Endothelial cell of hepatic sinusoid (primary cell): ENCODE data around the gene TTC28.
"Not testable (repeated sequence)": the region's sequence is repeated elsewhere in the genome, so short reads cannot be mapped to it uniquely, and the experiment has no call there.

Experiments
- in situ Hi-C: cut with HindIII; loops from 2 replicates; pipeline ENCODE4 v1.10.0; 2017; ENCODE audit warnings: low sequenced_read_pairs

TTC28 gene

DNA sequence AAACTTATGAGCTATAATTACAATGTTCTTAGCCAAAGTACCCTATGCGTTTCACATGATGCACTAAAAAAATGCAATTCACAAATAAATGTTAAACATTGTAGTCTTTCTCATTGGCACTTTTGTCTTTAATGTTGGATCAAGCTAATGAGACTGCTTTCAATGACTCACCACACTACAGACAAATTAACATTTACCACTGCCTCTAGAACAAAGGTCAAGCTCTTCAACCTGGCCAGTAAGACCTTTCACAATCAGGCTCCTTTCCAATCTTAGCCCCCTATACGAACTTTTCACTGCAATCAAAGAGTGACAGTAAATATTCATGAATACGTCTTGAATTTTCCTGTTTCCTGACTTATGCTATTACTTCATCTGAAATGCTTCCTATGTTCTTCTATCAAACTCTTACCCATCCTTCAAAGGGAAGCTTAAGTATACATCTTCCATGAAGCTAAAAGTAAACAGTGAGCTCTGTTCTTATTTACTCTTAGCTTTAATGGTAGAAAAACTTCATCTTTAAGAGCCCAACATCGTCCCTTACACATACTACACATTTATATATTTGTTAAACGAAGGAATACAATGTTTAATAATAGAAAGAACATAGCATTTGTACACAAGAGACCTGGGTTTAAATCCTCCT is 433.9 kb downstream of the TTC28 start:
- in situ Hi-C loops, result no loop called here

DNA sequence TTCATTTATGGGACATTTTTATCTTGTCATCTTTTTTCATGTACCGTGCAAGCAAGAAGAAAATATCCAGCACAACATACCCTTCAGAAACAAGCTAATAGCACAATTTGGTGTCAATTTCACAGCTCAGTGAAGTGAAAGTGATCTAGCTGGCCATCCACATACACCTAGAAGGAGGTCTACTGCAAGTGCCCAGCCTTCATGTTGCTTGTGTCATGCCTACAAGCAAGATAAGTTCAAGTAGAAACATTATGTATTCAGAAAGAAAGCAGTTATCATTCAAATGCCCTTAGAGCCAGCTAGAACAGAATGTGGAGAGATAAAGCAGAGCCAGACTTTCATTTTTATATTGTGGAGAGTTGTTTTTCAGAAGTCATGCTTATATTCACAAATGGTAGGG is 434.9 kb downstream of the TTC28 start:
- in situ Hi-C loops, result no loop called here

DNA sequence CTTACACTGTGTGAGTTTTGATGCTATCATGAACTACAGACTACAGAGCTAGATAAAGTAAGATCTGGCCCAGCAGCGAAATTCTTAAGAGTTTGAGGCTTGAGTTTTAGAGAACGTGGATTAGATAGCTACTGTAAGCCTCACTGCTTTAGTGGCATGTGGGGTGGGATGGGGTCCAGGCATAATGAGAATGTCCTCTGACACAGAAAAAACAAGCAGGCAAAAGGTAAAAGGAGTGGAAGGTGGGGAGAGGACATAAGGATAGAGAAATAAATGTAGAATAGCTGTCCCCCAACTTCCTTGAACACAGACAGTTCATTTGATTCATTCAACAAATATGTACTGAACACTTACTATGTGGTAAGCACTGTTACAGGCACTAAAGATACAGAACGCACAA is 436.1 kb downstream of the TTC28 start:
- in situ Hi-C loops, result no loop called here

DNA sequence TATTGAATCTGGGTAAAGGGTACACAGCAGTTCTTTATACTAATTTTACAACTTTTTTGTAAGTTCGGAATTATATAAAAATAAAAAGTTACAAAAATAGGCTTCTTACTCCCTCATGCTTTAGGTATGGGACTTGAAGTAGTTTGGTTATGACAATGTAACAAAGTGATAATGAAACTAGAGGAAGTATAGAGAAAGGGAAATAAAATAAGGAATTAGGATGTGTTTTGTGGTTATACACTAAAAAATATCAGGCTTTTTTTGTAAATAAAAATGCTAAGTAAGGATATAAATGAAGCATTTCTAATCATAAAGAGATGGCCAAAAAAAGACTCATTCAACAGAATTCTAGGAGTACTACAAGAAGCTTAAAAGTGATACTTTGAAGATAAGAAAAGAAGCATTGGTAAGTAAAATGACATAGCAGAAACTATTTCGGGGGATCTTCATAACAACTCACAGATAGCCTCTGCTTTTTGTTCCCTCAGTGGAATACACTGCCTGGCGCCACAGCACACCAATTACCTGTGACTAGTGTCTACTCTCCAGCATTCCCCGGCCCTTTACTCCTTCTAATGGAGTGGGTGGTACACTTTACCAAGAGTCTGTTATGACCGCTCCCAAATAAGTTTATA is 437.9 kb downstream of the TTC28 start:
- in situ Hi-C loops, result no loop called here

DNA sequence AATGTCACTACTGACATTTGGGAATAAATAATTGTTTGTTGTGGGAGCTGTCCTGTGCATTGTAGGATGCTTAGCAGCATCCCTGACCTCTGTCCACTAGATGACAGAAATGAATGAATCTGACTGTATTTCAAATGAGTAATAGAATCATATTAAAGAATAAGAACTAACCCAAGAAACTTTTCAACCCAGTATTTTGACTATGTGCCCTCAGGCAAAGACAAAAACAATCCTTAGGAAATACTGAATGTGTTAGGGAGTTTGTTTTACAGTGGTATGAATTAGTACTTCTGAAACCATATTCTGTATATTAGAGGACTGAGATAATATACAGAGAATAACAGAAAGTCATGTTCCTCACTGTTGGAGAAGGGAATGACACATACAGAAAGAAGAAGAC is 439.7 kb downstream of the TTC28 start:
- in situ Hi-C loops, result no loop called here

DNA sequence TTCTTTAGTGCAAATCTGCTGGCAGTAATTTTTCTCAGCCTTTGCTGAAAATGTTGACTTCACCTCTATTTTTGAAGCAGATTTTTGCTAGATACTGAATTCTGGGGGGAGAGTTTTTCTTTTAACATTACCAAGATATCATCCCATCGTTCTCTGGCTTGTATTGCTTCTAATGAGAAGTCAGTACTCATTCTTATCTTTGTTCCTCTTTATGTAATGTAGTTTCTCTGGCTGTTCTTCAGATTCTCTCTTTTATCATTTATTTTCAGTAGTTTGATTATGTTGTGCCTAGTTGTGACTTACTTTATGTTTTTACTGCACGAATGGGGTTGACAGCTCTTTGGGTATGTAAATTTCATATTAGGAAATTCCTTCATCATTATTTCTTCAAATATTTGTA is 441.9 kb downstream of the TTC28 start:
- in situ Hi-C loops, result no loop called here

DNA sequence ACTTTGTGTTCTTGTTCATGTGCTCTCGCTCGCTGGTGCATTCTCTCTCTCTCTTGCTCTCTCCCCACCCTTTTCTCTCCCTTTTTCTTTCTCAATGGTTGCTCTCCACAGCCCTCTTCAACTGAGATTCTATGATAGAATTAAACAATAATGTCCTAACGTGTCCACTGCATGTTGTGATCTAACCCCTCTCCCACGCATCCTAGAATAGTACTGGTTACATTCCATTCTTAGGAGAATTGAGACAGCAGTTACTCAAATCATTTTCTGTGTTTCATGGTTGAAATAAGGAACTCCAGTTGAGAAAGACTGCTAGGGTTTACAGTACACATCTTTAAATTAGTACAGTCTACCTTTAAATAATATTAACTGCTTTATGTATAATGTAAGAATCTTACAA is 442.5 kb downstream of the TTC28 start:
- in situ Hi-C loops, result no loop called here

DNA sequence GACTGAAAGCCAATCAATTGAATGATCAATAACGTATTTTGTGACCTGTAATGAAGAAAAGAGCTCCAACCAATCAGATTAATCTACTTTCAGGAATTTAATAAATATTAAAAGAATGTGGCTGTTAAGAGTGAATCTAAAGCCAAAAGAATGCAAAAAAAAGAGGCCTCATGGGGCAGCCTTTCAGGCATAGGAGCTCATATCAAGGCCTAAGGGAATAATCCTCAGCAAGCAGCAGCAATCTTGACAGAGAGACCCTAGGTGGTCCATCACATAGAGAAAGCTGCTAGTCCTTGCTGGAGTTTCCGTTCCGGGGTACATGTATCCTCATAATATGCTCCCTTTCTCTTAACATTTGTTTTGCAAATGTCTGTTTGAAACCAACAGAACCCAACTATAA is 447.4 kb downstream of the TTC28 start:
- in situ Hi-C loops, result no loop called here

DNA sequence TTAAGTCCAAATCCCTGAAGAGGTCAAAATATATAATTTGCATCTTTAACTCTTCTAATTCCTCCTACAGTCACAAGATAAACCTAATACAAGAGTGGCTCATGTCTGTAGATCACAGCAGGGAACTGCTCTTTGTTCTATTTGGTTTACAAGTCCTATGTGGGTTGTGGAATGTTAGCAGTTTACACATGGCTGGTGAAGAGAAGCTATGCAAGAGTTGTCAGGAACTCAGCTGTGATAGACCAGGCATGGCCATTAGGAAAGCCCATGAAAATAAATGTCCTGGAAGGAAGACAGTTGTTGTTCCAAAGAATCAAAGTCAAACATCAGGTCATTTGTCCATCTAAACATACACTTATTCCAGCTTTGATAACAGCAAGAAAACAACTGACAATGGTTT is 448.2 kb downstream of the TTC28 start:
- in situ Hi-C loops, result no loop called here

DNA sequence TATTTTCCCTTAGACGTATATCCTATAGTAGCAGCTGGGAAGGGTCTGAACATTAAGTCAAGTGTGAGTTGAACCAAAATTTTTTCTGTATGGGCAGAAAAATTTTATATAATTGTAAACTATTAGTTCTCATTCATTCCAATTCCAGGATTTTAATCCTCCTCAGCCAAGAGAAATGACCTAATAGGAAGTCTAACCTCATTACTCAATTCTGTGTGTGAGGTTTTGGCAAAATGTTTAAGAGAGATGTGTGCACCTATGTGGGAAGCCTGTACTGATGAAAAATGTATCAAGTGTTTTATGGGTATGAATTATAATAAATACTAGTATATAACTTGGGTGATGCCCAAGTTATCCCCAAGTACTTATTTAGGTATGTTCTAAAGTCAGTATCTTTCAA is 449.0 kb downstream of the TTC28 start:
- in situ Hi-C loops, result no loop called here

DNA sequence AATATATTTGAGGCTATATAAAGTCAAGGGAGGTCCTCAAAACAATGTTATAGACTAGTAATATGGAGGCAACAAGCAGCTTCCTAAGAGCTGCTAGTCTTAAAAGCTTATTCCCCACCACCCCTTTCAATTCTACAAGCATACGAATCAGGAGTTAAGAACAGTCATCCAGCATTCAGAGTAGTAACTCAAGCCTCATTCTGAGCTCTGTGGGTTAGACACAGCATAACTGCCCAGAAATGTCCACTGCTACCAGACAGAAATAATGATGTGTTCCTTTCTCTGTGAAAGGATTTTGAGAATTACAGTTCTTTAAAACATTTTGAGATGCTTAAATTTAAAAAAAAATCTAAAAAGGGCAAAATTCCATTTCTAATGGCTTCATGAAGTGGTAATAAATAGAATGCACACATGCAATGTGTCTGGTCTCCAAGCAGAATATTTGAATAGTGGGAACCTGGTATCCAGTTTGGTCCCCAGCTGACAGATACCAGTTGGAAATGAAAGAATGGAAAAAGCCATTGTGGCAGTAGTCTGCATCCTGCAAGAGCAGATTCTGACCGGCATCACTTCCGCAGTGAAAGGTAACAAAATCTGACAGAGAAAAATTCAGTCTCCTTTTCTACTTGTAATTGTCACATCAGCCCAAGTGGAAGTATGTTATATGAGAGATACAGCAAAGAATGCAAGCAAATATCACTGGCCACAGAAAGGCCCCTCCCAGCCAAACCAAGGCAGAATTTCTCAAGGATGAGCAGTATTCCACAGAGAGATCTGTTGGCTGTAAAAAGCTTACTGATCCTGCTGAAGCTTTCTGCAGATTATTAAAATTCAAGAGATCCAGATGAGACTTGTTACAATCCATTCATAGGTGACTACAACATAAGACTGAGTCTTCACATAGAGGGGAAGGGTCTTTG is 449.8 kb downstream of the TTC28 start:
- in situ Hi-C loops, result no loop called here

DNA sequence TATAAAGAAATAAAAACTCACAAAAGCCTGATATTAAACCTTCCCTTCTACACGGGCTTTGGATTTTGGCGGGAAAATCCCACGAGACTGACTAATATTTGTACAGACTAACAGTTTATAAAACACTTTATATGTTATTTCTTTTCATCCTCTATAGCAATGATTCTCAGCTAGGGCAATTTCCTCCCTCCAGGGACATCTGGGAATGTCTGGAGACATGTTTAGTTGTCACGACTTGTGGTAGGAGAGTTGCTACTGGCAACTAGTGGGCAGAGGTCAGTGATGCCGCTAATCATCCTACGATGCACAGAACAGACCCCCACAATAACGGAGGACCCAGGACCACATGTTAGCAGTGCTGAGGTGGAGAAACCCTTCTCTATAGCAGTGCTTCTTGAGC is 455.8 kb downstream of the TTC28 start:
- in situ Hi-C loops, result no loop called here

DNA sequence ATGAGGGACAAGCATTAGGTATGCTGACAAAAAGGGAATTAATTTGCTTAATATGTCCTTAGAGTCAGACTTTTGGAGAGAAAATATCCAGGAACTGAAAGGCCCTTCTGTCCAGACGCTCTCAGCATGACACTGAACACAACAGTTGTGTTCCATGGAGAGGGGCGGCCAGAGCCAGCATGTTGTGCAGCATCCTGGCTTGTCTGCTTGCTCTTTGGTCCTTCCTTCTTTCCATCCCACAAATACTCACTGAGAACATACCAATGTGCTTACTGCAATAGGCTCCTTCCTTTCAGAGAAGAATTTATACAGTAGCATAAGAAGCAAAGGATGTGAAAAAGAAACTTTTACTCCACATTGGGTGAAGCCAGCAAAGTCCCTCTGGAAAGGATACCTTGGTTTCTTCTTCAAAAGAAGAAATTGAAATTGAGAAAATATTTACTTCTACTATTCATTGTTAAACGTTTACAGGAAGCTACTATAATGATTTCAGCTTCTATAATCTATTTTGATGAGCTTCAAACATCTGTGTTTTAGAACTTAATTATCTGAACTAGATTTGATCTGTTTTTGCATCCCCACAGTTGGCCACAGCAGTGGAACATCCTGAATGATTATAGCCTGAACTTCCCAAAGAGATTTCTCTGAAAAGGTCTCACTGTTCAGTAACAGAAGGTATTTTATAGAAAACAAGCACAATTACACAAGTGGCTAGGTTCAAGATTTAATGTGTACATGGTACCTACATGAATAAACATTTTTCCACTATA is 456.5 kb downstream of the TTC28 start:
- in situ Hi-C loops, result no loop called here

DNA sequence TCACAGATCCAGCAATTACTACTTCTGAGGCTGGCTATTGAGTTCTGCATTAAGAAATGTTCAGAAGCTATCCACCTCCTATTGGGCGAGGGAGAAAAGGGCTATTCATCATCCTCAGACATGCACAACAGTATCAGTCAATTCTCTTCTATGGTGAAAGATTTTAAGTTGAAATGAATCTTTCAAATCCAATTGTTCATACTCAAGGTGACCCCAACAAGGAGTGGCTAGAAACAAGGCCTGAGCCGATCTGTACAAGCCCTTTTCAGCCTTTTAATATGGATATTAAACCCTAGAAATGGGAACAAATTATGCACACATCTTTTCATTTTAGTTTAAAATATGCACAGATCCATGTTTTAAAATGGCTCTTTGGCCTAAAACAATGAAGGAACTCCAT is 457.1 kb downstream of the TTC28 start:
- in situ Hi-C loops, result no loop called here

DNA sequence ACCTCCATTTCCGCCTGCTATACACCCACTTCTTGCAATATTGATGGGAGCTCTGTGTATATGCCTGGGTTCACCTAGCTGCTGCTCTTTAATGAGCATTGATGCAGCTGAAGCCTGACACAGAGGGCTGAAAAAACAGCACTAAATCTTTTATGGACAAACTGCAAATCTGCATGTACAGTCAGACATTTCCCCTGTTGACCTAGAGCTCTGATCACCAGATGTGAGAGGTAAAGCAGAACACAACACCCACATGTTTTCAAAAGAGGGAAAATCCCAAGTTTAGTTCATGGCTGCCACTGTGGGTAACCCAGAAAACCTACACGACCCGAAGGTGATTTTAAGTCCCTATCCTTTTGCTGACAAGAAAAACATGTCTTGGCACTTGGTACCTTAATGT is 457.6 kb downstream of the TTC28 start:
- in situ Hi-C loops, result no loop called here

DNA sequence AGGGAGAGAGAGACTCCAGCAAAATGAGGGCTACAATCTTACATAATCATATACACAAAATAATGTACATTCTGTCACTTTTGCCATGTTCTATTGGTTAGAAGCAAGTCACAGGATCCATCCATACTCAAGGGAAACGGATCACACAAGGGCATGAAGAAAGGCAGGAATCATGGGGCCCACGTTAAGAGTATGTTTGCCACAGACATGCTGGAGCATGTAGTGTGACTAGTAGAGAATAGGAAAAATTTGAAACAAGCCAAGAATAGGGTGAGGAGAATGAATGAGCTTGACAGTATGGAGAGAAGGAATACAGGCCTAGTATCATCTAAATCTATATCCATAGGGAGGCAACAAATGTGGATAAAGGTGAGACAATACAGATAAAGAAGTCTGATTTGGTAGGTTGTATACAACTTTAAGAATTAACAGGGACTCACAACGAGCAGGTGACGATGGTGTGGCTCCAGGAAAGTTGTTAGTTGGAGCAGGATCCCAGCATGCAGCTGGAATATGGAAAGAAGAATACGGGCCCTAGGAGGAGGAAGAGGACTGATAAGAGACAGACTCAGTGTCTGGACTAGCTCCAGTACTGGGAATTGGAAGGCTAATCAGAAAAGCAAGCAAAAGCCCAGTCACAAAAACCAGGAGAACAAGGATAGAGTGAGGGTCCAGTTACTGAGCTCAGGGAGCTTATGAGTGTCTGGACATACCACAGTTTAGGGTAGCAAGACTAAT is 458.8 kb downstream of the TTC28 start:
- in situ Hi-C loops, result no loop called here

DNA sequence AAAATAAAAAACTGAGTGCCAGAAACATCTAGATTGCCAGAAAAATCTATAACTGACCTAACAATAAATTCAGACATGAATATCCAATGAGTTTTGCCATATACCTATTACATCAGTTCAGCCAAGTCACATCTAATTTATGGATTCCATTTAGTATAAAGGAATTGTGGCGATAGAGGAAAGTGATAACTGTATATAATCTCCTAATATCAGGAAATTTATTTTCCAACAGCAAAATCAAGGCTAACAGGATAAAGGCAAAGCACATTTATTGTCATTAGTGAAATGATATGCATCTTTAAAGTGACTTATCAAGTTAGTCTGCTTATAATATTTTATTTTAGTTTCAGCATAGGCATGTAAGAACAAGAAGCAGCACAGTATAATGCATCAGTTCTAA is 462.4 kb downstream of the TTC28 start:
- in situ Hi-C loops, result no loop called here

DNA sequence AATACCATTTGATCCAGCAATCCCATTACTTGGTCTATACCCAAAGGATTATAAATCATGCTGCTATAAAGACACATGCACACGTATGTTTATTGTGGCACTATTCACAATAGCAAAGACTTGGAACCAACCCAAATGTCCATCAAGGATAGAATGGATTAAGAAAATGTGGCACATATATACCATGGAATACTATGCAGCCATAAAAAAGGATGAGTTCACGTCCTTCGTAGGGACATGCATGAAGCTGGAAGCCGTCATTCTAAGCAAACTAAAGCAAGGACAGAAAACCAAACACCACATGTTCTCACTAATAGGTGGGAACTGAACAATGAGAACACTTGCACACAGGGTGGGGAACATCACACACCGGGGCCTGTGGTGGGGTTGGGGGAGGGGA is 464.9 kb downstream of the TTC28 start:
- in situ Hi-C loops, result not testable (repeated sequence)

DNA sequence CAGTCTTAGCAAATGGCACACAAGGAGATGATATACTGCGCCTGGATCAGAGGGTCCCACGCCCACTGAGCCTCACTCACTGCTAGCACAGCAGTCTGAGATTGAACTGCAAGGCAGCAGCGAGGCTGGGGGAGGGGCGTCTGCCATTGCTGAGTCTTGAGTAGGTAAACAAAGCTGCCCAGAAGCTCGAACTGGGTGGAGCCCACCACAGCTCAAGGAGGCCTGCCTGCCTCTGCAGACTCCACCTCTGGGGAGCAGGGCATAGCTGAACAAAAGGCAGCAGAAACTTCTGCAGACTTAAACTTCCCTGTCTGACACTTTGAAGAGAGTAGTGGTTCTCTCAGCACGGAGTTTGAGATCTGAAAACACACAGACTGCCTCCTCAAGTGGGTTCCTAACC is 470.2 kb downstream of the TTC28 start:
- in situ Hi-C loops, result not testable (repeated sequence)

DNA sequence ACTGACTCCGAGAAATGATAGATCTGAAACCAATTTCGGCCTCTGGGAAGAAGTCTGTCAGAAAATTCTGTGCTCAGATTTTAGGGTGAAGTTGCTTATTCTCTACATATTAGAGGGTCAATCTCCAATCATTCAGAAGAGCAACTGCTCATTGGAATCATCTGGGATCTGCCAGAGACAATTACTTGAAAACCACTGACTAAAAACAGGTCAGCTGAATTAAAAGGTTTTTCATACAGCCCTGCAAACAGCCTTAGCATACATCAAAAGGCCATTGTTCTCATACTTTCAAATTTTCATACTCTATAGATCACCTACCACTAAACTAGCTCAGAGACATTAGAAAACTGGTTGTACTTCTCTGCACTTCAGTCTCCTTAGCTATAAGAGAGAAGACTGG is 470.9 kb downstream of the TTC28 start:
- in situ Hi-C loops, result no loop called here

DNA sequence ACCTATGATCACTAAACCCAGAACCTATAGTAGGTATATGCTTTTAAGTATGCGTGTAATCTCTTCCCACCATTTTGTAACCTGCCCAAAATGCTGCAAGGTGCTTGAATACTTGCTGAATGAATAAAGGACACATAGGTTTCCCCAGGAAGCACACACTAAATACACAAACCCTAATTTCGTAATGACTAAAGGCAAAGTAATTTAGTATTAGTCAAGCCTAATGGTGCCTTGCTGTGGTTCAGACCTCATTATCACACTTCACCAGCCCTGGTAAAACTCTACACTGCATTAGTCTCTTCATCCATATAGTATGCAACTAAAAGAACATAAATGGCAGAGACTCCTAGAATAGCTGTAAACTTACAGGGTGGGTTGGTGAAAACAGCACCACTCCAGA is 471.6 kb downstream of the TTC28 start:
- in situ Hi-C loops, result no loop called here
